Parathyroid adenoma (tissue), 2 donors: ENCODE data around the gene PTPRD.

Experiments used
- H2AFZ ChIP-seq: fragments of 300-600 bp; sonication (generic); one replicate; pipeline ENCODE4 v1.7.0; 2017; ENCODE audit warnings: antibody characterized with exemption, mild to moderate bottlenecking
- H3K27ac ChIP-seq: fragments of 300-600 bp; sonication (generic); one replicate; pipeline ENCODE4 v1.7.0; 2017
- H3K27me3 ChIP-seq: fragments of 300-600 bp; sonication (generic); one replicate; pipeline ENCODE4 v1.7.0; 2017; ENCODE audit warnings: low read length; ENCODE audit not compliant: control insufficient read depth, insufficient read depth
- H3K36me3 ChIP-seq: fragments of 300-600 bp; sonication (generic); one replicate; pipeline ENCODE4 v1.7.0; 2017; ENCODE audit warnings: low read length; ENCODE audit not compliant: control insufficient read depth, insufficient read depth
- H3K4me1 ChIP-seq: fragments of 300-600 bp; sonication (generic); one replicate; pipeline ENCODE4 v1.7.0; 2017; ENCODE audit warnings: control low read depth
- H3K4me2 ChIP-seq: fragments of 300-600 bp; sonication (generic); one replicate; pipeline ENCODE4 v1.7.0; 2017; ENCODE audit warnings: low read length
- H3K4me3 ChIP-seq: fragments of 300-600 bp; sonication (generic); one replicate; pipeline ENCODE4 v1.7.0; 2017; ENCODE audit warnings: low read depth, low read length
- H3K79me2 ChIP-seq: fragments of 300-600 bp; sonication (generic); one replicate; pipeline ENCODE4 v1.7.0; 2017; ENCODE audit warnings: control low read depth
- H3K9ac ChIP-seq: fragments of 300-600 bp; sonication (generic); one replicate; pipeline ENCODE4 v1.7.0; 2017; ENCODE audit warnings: mild to moderate bottlenecking
- H3K9me3 ChIP-seq: fragments of 300-600 bp; sonication (generic); one replicate; pipeline ENCODE4 v1.7.0; 2017; ENCODE audit warnings: low read length; ENCODE audit not compliant: control insufficient read depth
- TF ChIP-seq, protein P1 (sequence below): fragments of 300-600 bp; sonication (generic); IDR thresholded peaks from one replicate; pipeline ENCODE4 v1.7.0; 2017; ENCODE audit warnings: antibody characterized with exemption, mild to moderate bottlenecking
- donor health status: primary hyperparathyroidism.

Gene PTPRD

GRCh38 chr9:8365029-8365428 lies 2247.8 kb downstream of the PTPRD start:
- TF ChIP-seq, protein P1, sequence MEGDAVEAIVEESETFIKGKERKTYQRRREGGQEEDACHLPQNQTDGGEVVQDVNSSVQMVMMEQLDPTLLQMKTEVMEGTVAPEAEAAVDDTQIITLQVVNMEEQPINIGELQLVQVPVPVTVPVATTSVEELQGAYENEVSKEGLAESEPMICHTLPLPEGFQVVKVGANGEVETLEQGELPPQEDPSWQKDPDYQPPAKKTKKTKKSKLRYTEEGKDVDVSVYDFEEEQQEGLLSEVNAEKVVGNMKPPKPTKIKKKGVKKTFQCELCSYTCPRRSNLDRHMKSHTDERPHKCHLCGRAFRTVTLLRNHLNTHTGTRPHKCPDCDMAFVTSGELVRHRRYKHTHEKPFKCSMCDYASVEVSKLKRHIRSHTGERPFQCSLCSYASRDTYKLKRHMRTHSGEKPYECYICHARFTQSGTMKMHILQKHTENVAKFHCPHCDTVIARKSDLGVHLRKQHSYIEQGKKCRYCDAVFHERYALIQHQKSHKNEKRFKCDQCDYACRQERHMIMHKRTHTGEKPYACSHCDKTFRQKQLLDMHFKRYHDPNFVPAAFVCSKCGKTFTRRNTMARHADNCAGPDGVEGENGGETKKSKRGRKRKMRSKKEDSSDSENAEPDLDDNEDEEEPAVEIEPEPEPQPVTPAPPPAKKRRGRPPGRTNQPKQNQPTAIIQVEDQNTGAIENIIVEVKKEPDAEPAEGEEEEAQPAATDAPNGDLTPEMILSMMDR, result no peak
- Histone ChIP-seq H3K27me3 (no peaks in the 10 kb centered on the region), H3K9me3 (no peaks in the 10 kb centered on the region), H3K36me3 (no peaks in the 10 kb centered on the region), H3K4me1 (no peaks in the 10 kb centered on the region), H3K27ac (no peak overlapping the region), H3K4me2 (no peak overlapping the region), H3K9ac (no peak overlapping the region), H3K4me3 (no peak overlapping the region), H3K79me2 (no peaks in the 10 kb centered on the region), H2AFZ (no peak overlapping the region)

DNA sequence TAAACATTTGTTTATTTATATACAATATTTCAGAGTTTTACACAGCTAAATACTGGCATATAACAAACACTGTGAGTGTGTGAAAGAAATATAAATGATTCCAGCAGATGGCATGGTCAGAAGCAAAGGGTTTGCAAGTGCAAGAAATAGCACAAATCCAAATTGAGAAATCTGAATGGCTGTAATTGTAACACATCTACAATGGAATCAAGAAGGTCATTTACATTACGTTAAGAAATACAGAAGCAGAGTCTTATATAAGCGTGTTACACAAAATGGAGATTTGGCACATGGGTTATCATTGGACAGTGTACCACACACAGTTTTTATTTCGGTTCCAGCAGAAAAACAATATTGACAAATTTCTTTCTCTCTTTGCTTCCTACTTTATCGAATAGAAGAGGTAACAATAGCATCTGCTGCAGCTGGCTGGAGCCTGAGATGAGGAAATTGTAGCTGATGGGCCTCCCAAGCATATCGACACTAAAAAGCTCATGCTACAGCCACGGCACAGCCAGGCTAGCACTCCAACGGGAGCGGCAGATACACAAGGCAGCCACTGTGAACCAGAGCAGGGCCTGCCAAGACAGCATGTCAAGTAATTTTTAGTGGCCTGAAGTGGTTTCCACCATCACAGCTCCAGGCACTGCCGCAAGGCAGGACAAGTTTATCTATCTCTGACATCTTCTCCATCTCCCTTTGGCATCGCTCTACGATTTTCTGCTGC lies 2248.6 kb downstream of the PTPRD start:
- Histone ChIP-seq H3K9me3 (no peaks in the 10 kb centered on the region), H3K4me1 (no peaks in the 10 kb centered on the region), H3K9ac (no peak overlapping the region), H3K79me2 (no peaks in the 10 kb centered on the region), H3K4me2 (no peak overlapping the region), H3K27ac (no peak overlapping the region), H3K4me3 (no peak overlapping the region), H2AFZ (no peak overlapping the region), H3K36me3 (no peaks in the 10 kb centered on the region), H3K27me3 (no peaks in the 10 kb centered on the region)
- TF ChIP-seq, protein P1, result no peak

DNA sequence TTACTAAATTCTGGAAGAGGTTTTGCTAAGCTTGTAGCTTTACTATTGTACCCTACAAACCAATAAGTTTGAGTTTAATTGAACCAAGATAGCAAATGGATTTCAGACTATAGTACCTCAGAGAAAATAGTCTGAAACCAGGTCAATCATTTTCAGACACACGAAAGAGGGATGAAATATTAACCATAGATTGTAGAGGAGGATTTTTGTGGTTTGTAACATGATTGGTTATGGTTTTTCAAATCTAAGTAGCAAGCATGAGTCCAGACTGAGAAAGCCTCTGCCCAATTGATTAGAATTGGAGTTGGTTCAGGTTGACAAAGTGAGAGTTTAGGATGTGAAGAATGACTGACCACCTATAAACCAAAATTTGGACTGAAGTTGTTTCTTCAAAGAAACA lies 2250.6 kb downstream of the PTPRD start:
- Histone ChIP-seq H3K4me3 (no peak overlapping the region), H3K9me3 (no peaks in the 10 kb centered on the region), H3K79me2 (no peaks in the 10 kb centered on the region), H3K9ac (no peak overlapping the region), H3K36me3 (no peaks in the 10 kb centered on the region), H3K27ac (no peak overlapping the region), H3K4me2 (no peak overlapping the region), H3K27me3 (no peaks in the 10 kb centered on the region), H3K4me1 (no peaks in the 10 kb centered on the region), H2AFZ (no peak overlapping the region)
- TF ChIP-seq, protein P1, result no peak

- H3K27me3 ChIP-seq, result no peaks in the 10 kb centered on the region
Measured at GRCh38 chr9:8361364-8361763, 2251.4 kb downstream of the PTPRD start.

More at GRCh38 chr9:8361364-8361763, 2251.4 kb downstream of the PTPRD start:
- Histone ChIP-seq H3K27ac (no peak overlapping the region), H3K36me3 (no peaks in the 10 kb centered on the region), H3K79me2 (no peaks in the 10 kb centered on the region), H3K9me3 (no peaks in the 10 kb centered on the region), H3K4me1 (no peaks in the 10 kb centered on the region), H3K4me2 (no peak overlapping the region), H3K9ac (no peak overlapping the region), H2AFZ (no peak overlapping the region), H3K4me3 (no peak overlapping the region)
- TF ChIP-seq, protein P1, result no peak
